ENCODE results near the gene CHADL.
A peak's percentile ranks its signal among the peaks of the same experiment; 100 is the strongest.
"Not testable (repeated sequence)": the region's sequence is repeated elsewhere in the genome, so short reads cannot be mapped to it uniquely, and the experiment has no call there.

The CHADL gene

DNA sequence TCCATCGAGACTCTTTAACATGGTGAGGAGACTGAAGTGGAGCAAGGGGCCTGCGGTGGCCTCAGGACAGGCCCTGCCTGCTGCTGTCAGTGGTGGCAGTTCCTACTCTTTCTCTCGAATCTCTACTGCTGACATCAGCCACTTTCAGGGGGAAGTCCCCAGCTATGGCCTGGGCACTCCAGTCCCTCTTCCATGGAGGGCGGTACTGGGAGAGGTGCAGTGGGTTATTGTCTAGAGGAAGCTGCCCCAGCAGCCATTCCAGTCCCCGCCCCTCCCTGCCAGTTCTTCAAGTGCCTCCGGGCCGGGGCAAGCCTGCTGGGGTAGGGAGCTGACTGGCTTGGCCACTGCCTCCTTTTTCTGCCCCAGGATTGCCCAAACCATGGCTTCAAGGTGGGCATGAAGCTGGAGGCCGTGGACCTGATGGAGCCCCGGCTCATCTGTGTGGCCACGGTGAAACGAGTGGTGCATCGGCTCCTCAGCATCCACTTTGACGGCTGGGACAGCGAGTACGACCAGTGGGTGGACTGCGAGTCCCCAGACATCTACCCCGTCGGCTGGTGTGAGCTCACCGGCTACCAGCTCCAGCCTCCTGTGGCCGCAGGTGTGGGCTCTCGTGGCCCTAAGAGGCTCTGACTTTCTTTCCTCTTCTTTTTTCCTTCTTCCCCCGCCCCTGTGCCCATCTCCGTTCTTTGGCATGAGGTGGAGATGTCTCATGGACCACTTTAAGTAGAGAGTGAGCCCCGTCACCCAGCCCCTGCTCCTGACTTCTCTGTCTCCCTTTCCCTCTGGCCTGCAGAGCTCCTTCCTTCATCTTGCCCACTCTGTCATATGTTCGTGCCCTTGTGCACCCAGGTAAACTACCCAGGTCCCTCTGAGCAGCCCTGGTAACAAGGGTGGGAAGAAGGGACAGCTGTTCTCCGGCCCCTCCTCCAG lies 13.7 kb downstream of the CHADL start:
- DNase-seq, result no peak

GRCh38 chr22:41223535-41223934 lies 17.2 kb downstream of the CHADL start:
- no peak for DNase-seq

- no peak for DNase-seq
Observed at GRCh38 chr22:41222846-41223507, 17.8 kb downstream of the CHADL start.

GRCh38 chr22:41217553-41218157 lies 23.1 kb downstream of the CHADL start:
- peak; percentile 6 for DNase-seq

- no peak for DNase-seq
Observed at GRCh38 chr22:41216984-41217383, 23.7 kb downstream of the CHADL start.

DNA sequence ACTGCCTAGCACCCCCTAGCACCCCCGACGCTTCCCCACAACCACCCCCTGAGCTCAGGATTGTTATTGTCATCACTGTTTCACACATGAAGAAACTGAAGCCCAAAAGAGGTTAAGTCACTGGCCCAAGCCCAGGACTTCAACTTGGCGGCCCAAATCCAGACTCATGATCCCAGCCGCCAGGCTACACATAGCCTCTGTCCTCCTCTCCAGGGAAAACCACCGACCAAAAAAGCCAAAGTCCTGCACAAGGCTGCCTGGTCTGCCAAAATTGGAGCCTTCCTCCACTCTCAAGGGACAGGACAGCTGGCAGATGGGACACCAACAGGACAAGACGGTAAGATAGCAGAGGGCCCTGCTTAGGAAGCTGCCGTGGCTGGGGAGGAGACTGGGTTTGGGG lies 24.8 kb downstream of the CHADL start:
- DNase-seq, result no peak

DNA sequence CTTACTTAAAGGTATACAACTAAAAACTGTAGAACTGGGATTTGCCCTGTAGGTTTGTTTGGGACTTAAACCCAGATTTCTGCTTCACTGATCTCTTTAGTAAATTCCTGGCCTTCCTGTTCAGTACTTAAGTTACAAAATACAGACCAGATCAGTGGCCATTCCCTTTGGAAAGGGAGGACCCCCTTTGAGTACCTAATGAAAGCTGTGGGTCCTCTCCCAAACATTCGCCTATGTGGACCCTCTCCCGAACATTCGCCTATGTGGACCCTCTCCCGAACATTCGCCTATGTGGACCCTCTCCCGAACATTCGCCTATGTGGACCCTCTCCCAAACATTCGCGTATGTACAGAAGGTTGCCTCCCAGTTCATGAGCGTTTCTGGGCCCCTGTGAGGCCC lies 25.3 kb downstream of the CHADL start:
- DNase-seq, result no peak

DNA sequence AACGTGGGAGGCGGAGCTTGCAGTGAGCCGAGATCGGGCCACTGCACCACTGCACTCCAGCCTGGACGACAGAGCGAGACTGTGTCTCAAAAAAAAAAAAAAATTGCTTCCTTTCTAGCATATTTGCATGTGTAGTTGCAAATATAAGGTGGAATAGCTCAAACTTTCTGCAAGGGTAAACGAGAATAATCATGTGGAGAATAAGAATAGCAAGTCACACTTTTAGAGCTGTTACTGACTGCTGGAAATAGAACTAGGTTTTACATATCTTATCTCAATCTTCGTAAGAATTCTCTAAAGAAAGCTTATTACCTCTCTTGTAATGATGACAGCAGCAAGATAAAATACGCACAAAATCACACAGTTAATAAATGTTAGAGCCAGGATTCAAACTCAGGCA lies 34.0 kb downstream of the CHADL start:
- no peak for DNase-seq

GRCh38 chr22:41204992-41205900 lies 35.5 kb downstream of the CHADL start, which contains the start of gene L3MBTL2:
Gene L3MBTL2 (plus strand): TSS chr22:41205312. CDS start chr22:41205363, 51 bp downstream.
- DNase-seq, result peak; percentile 96

GRCh38 chr22:41204066-41204465 lies 36.7 kb downstream of the CHADL start:
- no peak for DNase-seq

DNA sequence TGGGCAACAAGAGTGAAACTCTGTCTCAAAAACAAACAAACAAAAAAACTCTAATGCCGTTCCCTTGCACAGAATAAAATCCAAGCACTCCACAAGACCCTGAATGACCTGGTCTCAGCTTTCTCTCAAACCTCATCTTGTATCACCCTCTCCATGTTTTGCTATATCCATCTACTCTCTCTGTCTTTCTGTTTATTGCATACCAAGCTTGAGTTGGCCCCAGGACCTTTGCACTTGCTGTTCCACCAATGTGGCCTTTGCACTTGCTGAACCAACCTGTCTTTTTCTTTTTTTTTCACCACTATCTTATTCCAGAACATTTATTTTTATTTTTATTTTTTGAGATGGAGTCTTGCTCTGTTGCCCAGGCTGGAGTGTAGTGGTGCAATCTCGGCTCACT lies 37.6 kb downstream of the CHADL start:
- no peak for DNase-seq

- DNase-seq, result no peak
Observed at GRCh38 chr22:41201141-41201540, 39.6 kb downstream of the CHADL start.

- peak; percentile 45 for DNase-seq
Observed at GRCh38 chr22:41198027-41198580, 42.6 kb downstream of the CHADL start.

DNA sequence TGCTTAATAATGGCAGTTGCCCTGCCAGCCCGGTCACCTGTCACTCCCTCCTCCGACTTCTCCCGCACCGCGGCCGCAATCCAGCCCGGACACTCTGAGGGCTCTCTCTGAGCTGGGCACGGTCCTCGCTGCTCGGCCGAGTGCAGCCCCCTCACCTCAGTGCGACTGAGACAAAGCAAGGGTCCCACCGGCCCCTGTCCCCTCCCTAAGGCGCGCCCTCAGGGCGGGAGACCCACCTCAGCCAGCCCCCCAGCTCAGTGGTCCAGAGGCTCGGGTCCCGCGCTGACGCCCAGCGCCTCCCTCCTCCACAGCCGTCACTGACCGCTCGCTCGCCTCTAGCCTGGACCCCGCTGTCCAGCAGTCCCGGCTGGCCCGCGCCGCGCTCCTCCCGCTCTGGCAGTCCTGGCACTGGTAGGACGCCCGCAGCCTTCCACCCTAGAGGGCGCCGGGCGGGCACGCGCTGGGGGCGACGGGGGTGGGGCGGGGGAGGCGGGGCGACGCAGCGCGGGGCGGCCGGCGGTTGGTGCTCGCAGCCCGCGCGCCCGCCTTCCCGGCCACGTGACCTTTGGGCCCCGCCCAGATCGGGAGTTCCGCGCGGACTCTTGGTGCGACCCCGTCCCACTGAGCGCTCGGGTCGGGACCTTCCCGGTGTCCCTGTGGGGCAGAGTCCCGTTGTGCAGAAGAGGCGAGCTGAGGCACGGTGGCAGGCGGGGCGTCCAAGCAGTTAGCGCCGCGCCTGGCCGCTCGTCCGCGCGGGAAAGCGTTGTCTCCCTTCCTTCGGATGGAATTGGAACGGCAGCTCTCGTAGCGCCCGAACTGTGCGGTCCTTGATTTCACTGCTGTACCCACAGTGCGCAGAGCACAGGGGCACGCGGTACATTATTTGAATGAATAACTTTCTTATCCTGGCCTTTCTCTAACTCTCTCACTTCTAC lies 43.4 kb downstream of the CHADL start:
- DNase-seq, result peak; percentile 70

GRCh38 chr22:41193829-41194228 lies 46.9 kb downstream of the CHADL start:
- no peak for DNase-seq

DNA sequence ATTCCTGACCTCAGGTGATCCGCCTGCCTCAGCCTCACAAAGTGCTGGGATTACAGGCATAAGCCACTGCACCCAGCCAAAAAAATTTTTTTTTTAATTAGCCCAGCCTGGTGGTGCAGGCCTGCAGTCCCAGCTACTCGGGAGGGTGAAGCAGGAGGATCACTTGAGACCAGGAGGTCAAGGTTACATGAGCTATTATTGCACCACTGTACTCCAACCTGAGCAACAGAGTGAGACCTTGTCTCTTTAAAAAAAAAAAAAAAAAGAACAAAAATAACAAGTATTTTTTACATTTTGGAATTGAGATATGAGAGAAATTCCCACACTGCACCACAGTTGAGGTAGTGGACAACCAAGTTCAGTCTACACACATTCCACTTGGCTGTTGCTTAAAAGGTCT lies 49.3 kb downstream of the CHADL start:
- no peak for DNase-seq

DNA sequence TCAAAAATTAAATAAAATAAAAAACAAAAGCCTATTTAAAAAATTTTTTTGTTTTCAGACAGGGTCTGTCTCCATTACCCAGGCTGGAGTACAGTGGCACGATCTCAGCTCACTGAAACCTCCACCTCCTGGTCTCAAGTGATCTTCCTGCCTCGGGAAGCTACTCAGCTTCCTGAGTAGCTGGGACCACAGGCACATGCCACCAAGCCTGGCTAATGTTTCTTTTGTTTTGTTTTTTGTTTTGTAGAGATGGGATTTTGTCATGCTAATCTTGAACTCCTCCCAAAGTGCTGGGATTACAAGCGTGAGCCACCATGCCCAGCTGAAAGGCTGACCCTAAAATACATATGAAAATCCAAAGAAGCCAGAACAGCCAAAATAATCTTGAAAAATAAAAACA lies 56.1 kb downstream of the CHADL start:
- no peak for DNase-seq

GRCh38 chr22:41181349-41182241 lies 59.1 kb downstream of the CHADL start:
- no peak for DNase-seq

DNA sequence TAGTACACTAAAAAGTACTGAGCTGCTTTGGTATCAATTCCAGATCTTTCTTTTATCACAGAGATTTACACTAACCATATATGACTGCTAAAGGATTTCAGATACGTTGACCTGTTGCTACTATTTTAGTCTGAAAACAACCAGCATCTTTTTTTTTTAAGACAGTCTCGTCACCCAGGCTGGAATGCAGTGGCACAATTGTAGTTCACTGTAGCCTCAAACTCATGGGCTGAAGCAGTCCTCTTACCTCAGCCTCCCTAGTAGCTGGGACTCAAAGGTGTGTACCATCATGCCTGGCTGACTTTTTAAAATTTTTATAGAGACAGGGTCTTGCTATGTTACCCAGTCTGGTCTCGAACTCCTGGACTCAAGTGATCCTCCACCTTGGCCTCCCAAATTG lies 59.8 kb downstream of the CHADL start:
- no peak for DNase-seq

DNA sequence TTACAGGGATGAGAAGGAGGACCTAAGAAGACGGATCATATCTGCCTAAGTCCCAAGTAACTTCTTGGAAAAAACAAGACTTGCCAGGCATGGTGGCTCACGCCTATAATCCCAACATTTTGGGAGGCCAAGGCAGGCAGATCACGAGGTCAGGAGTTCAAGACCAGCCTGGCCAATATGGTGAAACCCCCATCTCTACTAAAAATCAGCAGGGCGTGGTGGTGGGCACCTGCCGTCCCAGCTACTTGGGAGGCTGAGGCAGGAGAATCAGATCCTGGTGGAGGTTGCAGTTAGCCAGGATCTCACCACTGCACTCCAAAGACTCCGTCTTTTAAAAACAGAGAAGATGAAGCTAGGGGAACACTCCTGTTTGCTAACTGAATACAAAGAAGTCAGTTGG lies 60.4 kb downstream of the CHADL start:
- not testable (repeated sequence) for DNase-seq
